Keratinocyte (primary cell): ENCODE data around the gene SNAPC4. TPM values are rescaled to one million over a fixed set of nuclear protein-coding genes. Genes with fewer than 3 reads are reported as not detected.

Experiments
- DNase-seq: peaks from one replicate; pipeline ENCODE4 v3.0.0-alpha.2; 2011; ENCODE audit warnings: low read depth, missing footprints, low spot score
- FAIRE-seq: peaks from 2 replicates; lab custom pipeline; 2011; peaks lifted over from hg19 to GRCh38; lab: Jason Lieb, UNC
- H2AFZ ChIP-seq: 2 replicates; pipeline ENCODE4 v1.6.0; 2012; ENCODE audit warnings: low read length, control low read depth, inconsistent platforms; ENCODE audit not compliant: control insufficient read depth
- H3K27ac ChIP-seq: 2 replicates; pipeline ENCODE4 v1.5.1; 2011; ENCODE audit warnings: low read length; ENCODE audit not compliant: control insufficient read depth, insufficient read depth
- H3K27me3 ChIP-seq: 3 replicates; pipeline ENCODE4 v1.6.0; 2011; ENCODE audit warnings: low read length; ENCODE audit not compliant: control insufficient read depth, insufficient read depth; ENCODE audit errors: extremely low read depth
- H3K36me3 ChIP-seq, 2 experiments: 2 replicates in 1 of 2; 3 replicates in 1 of 2; pipeline ENCODE4 v1.5.1; 2011; ENCODE audit warnings: low read length in 2 of 2, mild to moderate bottlenecking in 1 of 2; ENCODE audit not compliant: control insufficient read depth in 2 of 2, insufficient read depth in 2 of 2; ENCODE audit errors: extremely low read depth in 1 of 2
- H3K4me1 ChIP-seq: 3 replicates; pipeline ENCODE4 v1.5.1; 2011; ENCODE audit warnings: low read length; ENCODE audit not compliant: control insufficient read depth, insufficient read depth; ENCODE audit errors: extremely low read depth
- H3K4me2 ChIP-seq: 3 replicates; pipeline ENCODE4 v1.6.0; 2011; ENCODE audit warnings: low read depth, low read length; ENCODE audit not compliant: control insufficient read depth, insufficient read depth; ENCODE audit errors: extremely low read depth
- H3K4me3 ChIP-seq, 3 experiments: fragments of 200-600 bp in 1 of 3; sonication (generic) in 1 of 3; 2 replicates in 2 of 3; 3 replicates in 1 of 3; pipeline ENCODE4 v1.5.1; 2011 to 2016; ENCODE audit warnings: low read length in 3 of 3, mild to moderate bottlenecking in 3 of 3, control low read depth in 2 of 3, inconsistent platforms in 1 of 3, low read depth in 1 of 3, mixed read lengths in 1 of 3, mixed run types in 1 of 3, moderate library complexity in 1 of 3; ENCODE audit not compliant: control insufficient read depth in 2 of 3, insufficient read depth in 2 of 3; ENCODE audit errors: extremely low read depth in 1 of 3
- H3K79me2 ChIP-seq: 2 replicates; pipeline ENCODE4 v1.6.0; 2012; ENCODE audit warnings: low read length; ENCODE audit not compliant: control insufficient read depth, insufficient read depth
- H3K9ac ChIP-seq: 3 replicates; pipeline ENCODE4 v1.6.0; 2011; ENCODE audit warnings: low read length; ENCODE audit not compliant: control insufficient read depth, insufficient read depth; ENCODE audit errors: extremely low read depth
- H3K9me1 ChIP-seq: 3 replicates; pipeline ENCODE4 v1.6.0; 2011; ENCODE audit warnings: low read length; ENCODE audit not compliant: control insufficient read depth, insufficient read depth; ENCODE audit errors: extremely low read depth
- H3K9me3 ChIP-seq: 2 replicates; pipeline ENCODE4 v1.5.1; 2012; ENCODE audit warnings: low read depth, low read length; ENCODE audit not compliant: control insufficient read depth
- H4K20me1 ChIP-seq: 3 replicates; pipeline ENCODE4 v1.6.0; 2011; ENCODE audit warnings: low read length; ENCODE audit not compliant: control insufficient read depth, insufficient read depth; ENCODE audit errors: extremely low read depth
- EZH2 ChIP-seq: IDR thresholded peaks from one replicate; pipeline ENCODE4 v1.6.1; 2012; ENCODE audit warnings: inconsistent platforms, mild to moderate bottlenecking, low read length, moderate library complexity
- dilution Hi-C: fragments of 300-500 bp; cut with MboI; formaldehyde crosslinking; loops from one replicate; pipeline ENCODE4 v1.7.0; 2020; ENCODE audit warnings: low sequenced_read_pairs; ENCODE audit not compliant: extremely low pct_ligation_motif_present
- polyA plus RNA-seq, 5 experiments: library from polyadenylated mRNA; depleted of rRNA in 3 of 5; stranded (reverse) in 3 of 5; stranded (forward) in 1 of 5; unstranded in 1 of 5; fragments of >200 nt; gene quantifications; 1 replicate in 1 of 5; 2 replicates in 3 of 5; 3 replicates in 1 of 5; pipeline versions ENCODE4 v1.2.1 to v1.2.3, GENCODE V29; 2011 to 2012; ENCODE audit warnings: missing spikeins in 2 of 5, low read depth in 1 of 5, low replicate concordance in 1 of 5
- TF ChIP-seq, protein P1 (sequence below), 3 experiments: IDR thresholded peaks in 1 of 3; conservative IDR thresholded peaks in 1 of 3; optimal IDR thresholded peaks in 1 of 3; 2 replicates in 2 of 3; 3 replicates in 1 of 3; pipeline versions ENCODE3 to v1.5.1; 2011; ENCODE audit warnings: low read length in 3 of 3, mild to moderate bottlenecking in 3 of 3, moderate library complexity in 2 of 3, control low read depth in 1 of 3, inconsistent platforms in 1 of 3; ENCODE audit not compliant: insufficient read depth in 2 of 3; ENCODE audit errors: extremely low read depth in 1 of 3

SNAPC4 gene
- polyA plus RNA-seq, 1 donor (not counting 4 experiments of a cell fraction or from before 2014, with no cell fraction given), result 3.6 TPM

DNA sequence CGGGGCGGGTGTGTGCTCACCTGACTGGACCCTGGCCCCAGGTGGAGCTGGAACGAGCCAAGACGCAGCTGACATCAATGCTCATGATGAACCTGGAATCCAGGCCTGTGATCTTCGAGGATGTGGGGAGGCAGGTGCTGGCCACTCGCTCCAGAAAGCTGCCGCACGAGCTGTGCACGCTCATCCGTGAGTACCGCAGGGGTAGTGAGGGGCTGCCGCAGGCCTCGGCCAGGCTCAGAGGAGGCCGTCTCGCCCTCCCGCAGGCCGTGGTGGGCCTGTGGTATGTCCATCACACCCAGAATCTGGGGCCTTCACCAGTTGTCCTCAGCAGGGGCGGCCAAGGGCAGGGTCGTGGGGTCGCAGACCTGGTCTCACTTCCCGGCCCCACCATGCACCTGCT lies 21.8 kb upstream of the SNAPC4 start:
- Histone ChIP-seq H3K4me2 (no peak overlapping the region), H3K9me3 (no peaks in the 10 kb centered on the region), H3K9me1 (no peaks in the 10 kb centered on the region), H3K79me2 (no peaks in the 10 kb centered on the region), H3K4me1 (no peaks in the 10 kb centered on the region), H3K27me3 (no peaks in the 10 kb centered on the region), H3K9ac (no peak overlapping the region), H3K36me3 (peaks cover 29 to 46% of the 10 kb centered on the region in 2 experiments), H2AFZ (no peak overlapping the region), H3K4me3 (no peak overlapping the region), H3K27ac (no peak overlapping the region), H4K20me1 (no peaks in the 10 kb centered on the region)
- DNase-seq (no peak), FAIRE-seq (no peak)
- dilution Hi-C loops, result no loop called here
- no peak for TF ChIP-seq EZH2
- TF ChIP-seq, protein P1, sequence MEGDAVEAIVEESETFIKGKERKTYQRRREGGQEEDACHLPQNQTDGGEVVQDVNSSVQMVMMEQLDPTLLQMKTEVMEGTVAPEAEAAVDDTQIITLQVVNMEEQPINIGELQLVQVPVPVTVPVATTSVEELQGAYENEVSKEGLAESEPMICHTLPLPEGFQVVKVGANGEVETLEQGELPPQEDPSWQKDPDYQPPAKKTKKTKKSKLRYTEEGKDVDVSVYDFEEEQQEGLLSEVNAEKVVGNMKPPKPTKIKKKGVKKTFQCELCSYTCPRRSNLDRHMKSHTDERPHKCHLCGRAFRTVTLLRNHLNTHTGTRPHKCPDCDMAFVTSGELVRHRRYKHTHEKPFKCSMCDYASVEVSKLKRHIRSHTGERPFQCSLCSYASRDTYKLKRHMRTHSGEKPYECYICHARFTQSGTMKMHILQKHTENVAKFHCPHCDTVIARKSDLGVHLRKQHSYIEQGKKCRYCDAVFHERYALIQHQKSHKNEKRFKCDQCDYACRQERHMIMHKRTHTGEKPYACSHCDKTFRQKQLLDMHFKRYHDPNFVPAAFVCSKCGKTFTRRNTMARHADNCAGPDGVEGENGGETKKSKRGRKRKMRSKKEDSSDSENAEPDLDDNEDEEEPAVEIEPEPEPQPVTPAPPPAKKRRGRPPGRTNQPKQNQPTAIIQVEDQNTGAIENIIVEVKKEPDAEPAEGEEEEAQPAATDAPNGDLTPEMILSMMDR (optimal IDR thresholded peaks at IDR 0.05 in 1 of 3, IDR thresholded peaks at IDR 0.05 in 1 of 3, conservative IDR thresholded peaks at IDR 0.05 in 1 of 3; ENCODE audit: extremely low read depth in 1 of 3, insufficient read depth in 2 of 3, low read length in 3 of 3), result no peak

DNA sequence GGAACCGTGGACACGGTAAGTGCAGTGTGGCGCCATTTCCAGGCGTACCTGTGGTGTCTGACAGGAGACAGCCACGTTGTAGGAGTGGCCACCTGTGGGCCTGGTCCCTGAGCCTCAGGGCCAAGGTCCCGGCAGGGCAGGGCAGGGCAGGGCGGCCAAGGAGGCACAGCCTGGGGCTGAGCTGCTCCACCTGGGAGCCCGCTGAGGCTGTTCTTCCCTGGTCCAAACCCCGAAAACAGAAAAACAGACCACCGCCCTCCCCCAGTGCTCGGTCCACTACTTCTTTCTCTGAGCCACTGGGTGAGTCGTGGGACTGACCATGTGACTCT lies 19.1 kb upstream of the SNAPC4 start:
- Histone ChIP-seq H3K9me3 (no peaks in the 10 kb centered on the region), H2AFZ (no peak overlapping the region), H3K4me1 (no peaks in the 10 kb centered on the region), H3K4me2 (no peak overlapping the region), H3K9me1 (no peaks in the 10 kb centered on the region), H3K36me3 (peaks cover 44 to 56% of the 10 kb centered on the region in 2 experiments), H3K9ac (no peak overlapping the region), H3K27me3 (no peaks in the 10 kb centered on the region), H3K27ac (no peak overlapping the region), H3K4me3 (no peak overlapping the region), H4K20me1 (no peaks in the 10 kb centered on the region), H3K79me2 (peaks cover 4% of the 10 kb centered on the region)
- no peak for DNase-seq
- TF ChIP-seq EZH2, result no peak
- TF ChIP-seq, protein P1 (optimal IDR thresholded peaks at IDR 0.05 in 1 of 3, IDR thresholded peaks at IDR 0.05 in 1 of 3, conservative IDR thresholded peaks at IDR 0.05 in 1 of 3; ENCODE audit: extremely low read depth in 1 of 3, insufficient read depth in 2 of 3, low read length in 3 of 3), result no peak
- no peak for FAIRE-seq
- dilution Hi-C loops, result no loop called here
